ENCODE measurements around the gene PRKN.

The PRKN gene

DNA sequence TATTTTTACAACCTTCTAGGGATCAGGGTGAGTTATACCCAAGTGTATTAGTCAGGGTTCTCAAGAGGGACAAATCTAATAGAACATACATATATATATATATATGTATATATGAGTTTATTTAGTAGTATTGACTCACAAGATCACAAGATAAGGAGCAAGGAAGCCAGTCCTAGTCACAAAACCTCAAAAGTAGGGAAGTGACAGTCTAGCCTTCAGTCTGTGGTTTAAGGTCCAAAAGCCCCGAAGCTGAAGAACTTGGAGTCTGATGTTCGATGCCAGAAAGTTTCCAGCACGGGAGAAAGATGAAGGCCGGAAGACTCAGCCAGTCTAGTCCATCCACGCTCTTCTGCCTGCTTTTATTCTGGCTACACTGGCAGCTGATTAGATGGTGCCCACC lies 821.0 kb downstream of the PRKN start:
- no peak for TF ChIP-seq CTCF (IDR thresholded peaks at IDR 0.05; ENCODE audit: extremely low read depth, insufficient read depth, missing control alignments)
- in situ Hi-C loops (cut with MboI; ENCODE audit: low pct_unique_long_range_greater_than_20kb, low sequenced_read_pairs, unreplicated experiment), result no loop called here
- no peak for DNase-seq (ENCODE audit: low spot score)

DNA sequence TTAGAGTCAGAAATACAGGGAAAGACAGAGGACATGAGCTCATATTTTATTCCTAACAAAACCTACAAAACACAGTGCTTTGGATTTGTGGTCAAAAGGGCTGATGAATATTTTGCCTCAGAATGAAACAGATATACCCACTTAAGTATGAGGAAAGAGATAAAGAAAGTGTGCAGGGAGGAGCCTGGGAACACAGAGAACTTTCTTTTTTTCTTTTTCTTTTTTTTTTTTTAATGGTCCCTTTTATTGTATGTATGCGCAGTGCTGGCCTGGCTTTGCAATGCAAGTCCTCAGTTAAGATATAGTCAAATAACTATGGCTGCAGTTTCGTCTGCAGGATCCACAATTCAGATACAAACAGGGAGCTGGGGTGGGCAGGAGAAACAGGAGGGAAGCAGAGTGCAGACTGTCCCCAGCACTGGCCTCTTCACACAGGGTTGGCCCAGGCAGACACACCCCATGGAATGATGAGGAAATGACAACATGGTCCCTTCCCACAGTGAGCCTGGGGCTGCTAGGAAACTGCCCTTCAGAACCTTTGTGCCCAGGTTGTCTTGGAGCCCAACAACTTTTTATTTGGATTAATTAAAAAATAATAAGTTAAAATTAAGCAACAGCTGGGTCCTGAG lies 823.9 kb downstream of the PRKN start:
- no peak for TF ChIP-seq CTCF (IDR thresholded peaks at IDR 0.05; ENCODE audit: extremely low read depth, insufficient read depth, missing control alignments)
- DNase-seq (ENCODE audit: low spot score), result no peak
- in situ Hi-C loops (cut with MboI; ENCODE audit: low pct_unique_long_range_greater_than_20kb, low sequenced_read_pairs, unreplicated experiment), result no loop called here

GRCh38 chr6:161901740-161902426 lies 825.7 kb downstream of the PRKN start:
- in situ Hi-C loops (cut with MboI; ENCODE audit: low pct_unique_long_range_greater_than_20kb, low sequenced_read_pairs, unreplicated experiment), result no loop called here
- no peak for DNase-seq (ENCODE audit: low spot score)
- no peak for TF ChIP-seq CTCF (IDR thresholded peaks at IDR 0.05; ENCODE audit: extremely low read depth, insufficient read depth, missing control alignments)

GRCh38 chr6:161894436-161894835 lies 833.1 kb downstream of the PRKN start:
- no peak for DNase-seq (ENCODE audit: low spot score)
- no peak for TF ChIP-seq CTCF (IDR thresholded peaks at IDR 0.05; ENCODE audit: extremely low read depth, insufficient read depth, missing control alignments)
- in situ Hi-C loops (cut with MboI; ENCODE audit: low pct_unique_long_range_greater_than_20kb, low sequenced_read_pairs, unreplicated experiment), result no loop called here

- no peak for TF ChIP-seq CTCF (IDR thresholded peaks at IDR 0.05; ENCODE audit: extremely low read depth, insufficient read depth, missing control alignments)
- in situ Hi-C loops (cut with MboI; ENCODE audit: low pct_unique_long_range_greater_than_20kb, low sequenced_read_pairs, unreplicated experiment), result no loop called here
- no peak for DNase-seq (ENCODE audit: low spot score)
Observed at GRCh38 chr6:161891542-161891941, 836.0 kb downstream of the PRKN start.

- no peak for TF ChIP-seq CTCF (IDR thresholded peaks at IDR 0.05; ENCODE audit: extremely low read depth, insufficient read depth, missing control alignments)
- DNase-seq (ENCODE audit: low spot score), result no peak
- in situ Hi-C loops (cut with MboI; ENCODE audit: low pct_unique_long_range_greater_than_20kb, low sequenced_read_pairs, unreplicated experiment), result no loop called here
Observed at GRCh38 chr6:161890832-161891297, 836.7 kb downstream of the PRKN start.
